ENCODE results near the gene CLEC16A. TPM values are rescaled to one million over a fixed set of nuclear protein-coding genes. Genes with fewer than 3 reads are reported as not detected.

Gene CLEC16A
- polyA plus RNA-seq, 1 experiment: 11.9 TPM

DNA sequence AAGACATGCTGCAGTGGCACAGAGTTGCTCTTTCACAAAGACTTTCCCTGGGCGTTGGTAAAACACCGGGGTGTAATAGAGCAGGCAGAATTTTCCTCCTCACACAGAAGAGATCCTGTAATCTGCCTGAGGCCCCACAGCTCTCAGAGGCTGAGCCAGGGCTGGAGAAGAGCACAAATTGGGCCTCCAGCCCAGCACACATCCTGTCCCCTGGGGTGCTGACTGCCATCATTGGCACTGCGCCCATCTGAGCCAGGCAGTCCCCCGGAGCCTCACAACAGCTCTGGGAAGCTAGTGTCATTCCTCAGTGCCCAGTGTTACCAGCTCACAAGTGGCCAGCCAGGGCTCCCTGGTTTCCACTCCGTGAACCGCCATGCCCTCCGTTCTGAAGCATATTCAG is 192.2 kb downstream of the CLEC16A start:
- POLR2A ChIA-PET: no interaction called here
- no peak for DNase-seq (ENCODE audit: low read depth, low spot score)
- H3K27ac ChIP-seq (ENCODE audit: low read depth, low read length): no peak overlapping the region
- no peak for TF ChIP-seq CTCF (IDR thresholded peaks at IDR 0.05; ENCODE audit: low read depth, low read length)
- no peaks in the 10 kb centered on the region; the same call in 1 of the 2 replicates for H3K9me3 ChIP-seq (ENCODE audit: control insufficient read depth, insufficient read depth, low read length)
- CTCF ChIA-PET: interaction anchor here (0.8 kb wide), 1 partner anchor 49 kb away, joined by 5 read pairs; no protein-coding TSS in a partner anchor
- H3K27me3 ChIP-seq (ENCODE audit: control insufficient read depth, insufficient read depth, low read length): no peaks in the 10 kb centered on the region
- H3K4me3 ChIP-seq (ENCODE audit: low read depth, low read length): no peak overlapping the region

DNA sequence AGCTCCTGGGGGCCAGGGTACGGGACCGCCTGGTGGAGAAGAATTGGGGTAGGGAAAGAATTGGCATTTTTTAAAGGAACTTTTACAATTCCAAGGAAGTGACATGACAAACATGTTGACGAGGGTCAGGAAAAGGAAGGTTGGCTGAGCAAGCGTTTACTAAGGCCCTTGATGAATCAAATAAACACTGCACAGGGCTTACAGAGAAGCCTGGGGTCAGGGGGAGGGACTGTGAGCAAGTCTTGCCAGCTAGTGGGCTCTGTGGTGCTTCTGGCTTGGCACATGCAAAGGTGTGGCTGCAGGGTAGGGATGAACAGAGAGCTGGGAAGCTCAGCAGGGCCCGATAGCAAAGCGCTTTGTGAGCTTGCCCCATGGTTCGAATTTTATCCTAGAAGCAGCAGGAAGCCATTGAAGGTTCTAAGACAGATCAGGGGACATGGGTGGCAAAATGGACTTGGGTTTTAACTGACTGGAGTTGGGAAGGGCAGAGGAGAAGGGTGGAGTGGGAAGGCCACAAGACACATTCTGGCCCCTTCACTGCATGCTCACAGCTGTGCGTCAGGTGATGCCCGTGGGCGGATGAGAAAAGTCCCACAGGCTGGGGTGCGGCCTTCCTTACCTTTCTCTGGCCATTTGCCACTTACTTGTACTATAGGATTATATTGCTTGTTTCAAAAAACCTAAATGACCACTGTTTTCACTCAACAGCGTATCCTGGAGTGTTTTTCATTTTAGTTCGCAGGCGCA is 193.8 kb downstream of the CLEC16A start:
- ChIA-PET POLR2A (interaction anchor here (0.5 to 0.6 kb wide), 2 partner anchors 75 to 116 kb away, joined by 5 to 18 read pairs; no protein-coding TSS in a partner anchor), CTCF (interaction anchor here (1.2 kb wide), 1 partner anchor 174 kb away, joined by 3 read pairs; no protein-coding TSS in a partner anchor)
- no peak overlapping the region for H3K4me3 ChIP-seq (ENCODE audit: low read depth, low read length)
- H3K27me3 ChIP-seq (ENCODE audit: control insufficient read depth, insufficient read depth, low read length): no peaks in the 10 kb centered on the region
- H3K9me3 ChIP-seq (ENCODE audit: control insufficient read depth, insufficient read depth, low read length): no peaks in the 10 kb centered on the region; the same call in 1 of the 2 replicates
- no peak for TF ChIP-seq CTCF (IDR thresholded peaks at IDR 0.05; ENCODE audit: low read depth, low read length)
- DNase-seq (ENCODE audit: low read depth, low spot score): no peak
- no peak overlapping the region for H3K27ac ChIP-seq (ENCODE audit: low read depth, low read length)

- ChIA-PET CTCF (interaction anchor here (0.9 to 1.4 kb wide), 4 partner anchors 116 to 219 kb away, joined by 3 to 5 read pairs (median 4); no protein-coding TSS in a partner anchor), POLR2A (interaction anchor here (0.5 to 0.9 kb wide), 2 partner anchors 29 to 115 kb away, joined by 3 to 5 read pairs; no protein-coding TSS in a partner anchor)
- H3K27me3 ChIP-seq (ENCODE audit: control insufficient read depth, insufficient read depth, low read length): no peaks in the 10 kb centered on the region
- DNase-seq (ENCODE audit: low read depth, low spot score): no peak
- H3K27ac ChIP-seq (ENCODE audit: low read depth, low read length): no peak overlapping the region
- H3K4me3 ChIP-seq (ENCODE audit: low read depth, low read length): no peak overlapping the region
- H3K9me3 ChIP-seq (ENCODE audit: control insufficient read depth, insufficient read depth, low read length): no peaks in the 10 kb centered on the region; the same call in 1 of the 2 replicates
- TF ChIP-seq CTCF (IDR thresholded peaks at IDR 0.05; ENCODE audit: low read depth, low read length): no peak
Measured at GRCh38 chr16:11138769-11139325, 194.5 kb downstream of the CLEC16A start.

DNA sequence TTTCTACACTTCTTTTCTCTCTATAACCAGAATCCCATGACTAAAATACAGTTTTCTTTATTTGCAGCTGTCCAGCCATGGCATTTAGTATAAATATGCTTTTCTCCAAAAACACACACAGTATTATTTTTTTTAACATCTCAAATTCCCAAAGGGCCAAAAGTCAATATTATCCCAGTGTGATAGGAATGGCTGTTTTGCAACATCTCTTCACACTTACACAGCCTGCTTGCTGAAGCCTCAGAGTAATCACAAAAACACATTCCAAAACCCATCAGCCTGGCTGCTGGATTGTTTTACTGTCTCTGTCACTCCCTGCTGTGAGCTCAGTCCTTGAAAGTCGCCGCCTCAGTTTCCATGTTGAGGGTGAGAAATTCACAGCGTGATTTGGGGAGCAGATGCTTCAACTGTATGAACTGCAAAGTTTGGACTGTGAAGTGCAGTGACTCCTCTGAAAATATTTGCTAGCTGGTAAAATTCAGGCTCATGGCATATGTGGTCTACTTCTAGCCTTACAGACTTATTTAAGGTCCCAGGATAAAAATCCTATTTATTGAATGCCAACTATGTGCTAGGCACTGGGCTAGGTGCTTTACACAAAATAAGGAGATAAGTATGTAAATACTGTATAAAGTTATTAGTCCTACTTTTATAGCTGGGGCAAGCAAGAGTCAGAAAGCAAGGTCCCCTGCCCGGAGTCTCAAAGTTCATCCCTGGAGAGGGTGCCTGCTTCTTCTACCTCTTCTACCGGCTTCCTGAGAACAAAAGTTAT is 195.1 kb downstream of the CLEC16A start:
- ChIA-PET CTCF (interaction anchor here (0.9 to 1.4 kb wide), 4 partner anchors 116 to 219 kb away, joined by 3 to 5 read pairs (median 4); no protein-coding TSS in a partner anchor), POLR2A (interaction anchor here (0.9 kb wide), 1 partner anchor 29 kb away, joined by 3 read pairs; no protein-coding TSS in a partner anchor)
- no peak overlapping the region for H3K4me3 ChIP-seq (ENCODE audit: low read depth, low read length)
- H3K9me3 ChIP-seq (ENCODE audit: control insufficient read depth, insufficient read depth, low read length): no peaks in the 10 kb centered on the region; the same call in 1 of the 2 replicates
- H3K27me3 ChIP-seq (ENCODE audit: control insufficient read depth, insufficient read depth, low read length): no peaks in the 10 kb centered on the region
- TF ChIP-seq CTCF (IDR thresholded peaks at IDR 0.05; ENCODE audit: low read depth, low read length): no peak
- H3K27ac ChIP-seq (ENCODE audit: low read depth, low read length): no peak overlapping the region
- no peak for DNase-seq (ENCODE audit: low read depth, low spot score)
